Hematopoietic multipotent progenitor cell treated with erythropoietin and hydrocortisone succinate and interleukin-3 and kit ligand, for 17 days (in vitro differentiated cells): ENCODE results near the gene C1QTNF2.
"Not testable (repeated sequence)": the region's sequence is repeated elsewhere in the genome, so short reads cannot be mapped to it uniquely, and the experiment has no call there.

Experiments
- DNase-seq: peaks from one replicate; pipeline ENCODE4 v3.0.0-alpha.2; 2015; ENCODE audit warnings: low spot score

C1QTNF2 gene

GRCh38 chr5:160342413-160342941, 27.9 kb downstream of the C1QTNF2 start:
- no peak for DNase-seq

- no peak for DNase-seq
Observed at GRCh38 chr5:160341309-160341870, 29.0 kb downstream of the C1QTNF2 start.

GRCh38 chr5:160340513-160340912, 29.9 kb downstream of the C1QTNF2 start:
- not testable (repeated sequence) for DNase-seq

GRCh38 chr5:160339406-160340130, 30.9 kb downstream of the C1QTNF2 start:
- peak; percentile 13 for DNase-seq

GRCh38 chr5:160334716-160335115, 35.7 kb downstream of the C1QTNF2 start:
- not testable (repeated sequence) for DNase-seq

- DNase-seq, result no peak
Observed at GRCh38 chr5:160333721-160334120, 36.7 kb downstream of the C1QTNF2 start.

- DNase-seq, result no peak
Observed at GRCh38 chr5:160330212-160330611, 40.2 kb downstream of the C1QTNF2 start.

- DNase-seq, result no peak
Observed at GRCh38 chr5:160327818-160328217, 42.6 kb downstream of the C1QTNF2 start.

GRCh38 chr5:160326981-160327380, 43.4 kb downstream of the C1QTNF2 start:
- DNase-seq, result no peak

GRCh38 chr5:160325716-160326115, 44.7 kb downstream of the C1QTNF2 start:
- DNase-seq, result no peak

GRCh38 chr5:160324886-160325285, 45.5 kb downstream of the C1QTNF2 start:
- DNase-seq, result no peak

- DNase-seq, result no peak
Observed at GRCh38 chr5:160318409-160318808, 52.0 kb downstream of the C1QTNF2 start.

GRCh38 chr5:160317434-160317833, 53.0 kb downstream of the C1QTNF2 start:
- no peak for DNase-seq

- no peak for DNase-seq
Observed at GRCh38 chr5:160315968-160316367, 54.5 kb downstream of the C1QTNF2 start.

GRCh38 chr5:160312960-160313727, 57.3 kb downstream of the C1QTNF2 start:
- no peak for DNase-seq

GRCh38 chr5:160312134-160312959, 58.1 kb downstream of the C1QTNF2 start, which contains the start of gene CCNJL:
TSS of gene CCNJL (minus strand) at chr5:160312564. CDS start at chr5:160311923, 641 bp downstream.
- no peak for DNase-seq

GRCh38 chr5:160311491-160312133, 58.8 kb downstream of the C1QTNF2 start:
- no peak for DNase-seq

- no peak for DNase-seq
Observed at GRCh38 chr5:160310552-160311295, 59.7 kb downstream of the C1QTNF2 start.

- no peak for DNase-seq
Observed at GRCh38 chr5:160310140-160310539, 60.3 kb downstream of the C1QTNF2 start.

GRCh38 chr5:160306696-160307095, 63.7 kb downstream of the C1QTNF2 start:
- no peak for DNase-seq

GRCh38 chr5:160305319-160305718, 65.1 kb downstream of the C1QTNF2 start:
- no peak for DNase-seq
